GM19043 (cell line): ENCODE results near the gene IMMP2L.
"Not testable (repeated sequence)": the region's sequence is repeated elsewhere in the genome, so short reads cannot be mapped to it uniquely, and the experiment has no call there.

Source experiments
- ATAC-seq: cut with Tn5 transposase; IDR thresholded peaks from one replicate; pipeline ENCODE4 v1.9.1; 2021; ENCODE audit warnings: low read depth; ENCODE audit not compliant: unreplicated experiment

IMMP2L gene

GRCh38 chr7:111510584-111511378, 51.5 kb downstream of the IMMP2L start:
- no peak for ATAC-seq

GRCh38 chr7:111510062-111510461, 52.2 kb downstream of the IMMP2L start:
- no peak for ATAC-seq

- ATAC-seq: no peak
Measured at GRCh38 chr7:111509288-111509687, 53.0 kb downstream of the IMMP2L start.

- no peak for ATAC-seq
Measured at GRCh38 chr7:111508387-111508786, 53.9 kb downstream of the IMMP2L start.

- not testable (repeated sequence) for ATAC-seq
Measured at GRCh38 chr7:111505422-111505821, 56.9 kb downstream of the IMMP2L start.

- ATAC-seq: not testable (repeated sequence)
Measured at GRCh38 chr7:111501799-111502198, 60.5 kb downstream of the IMMP2L start.

- no peak for ATAC-seq
Measured at GRCh38 chr7:111499027-111499426, 63.3 kb downstream of the IMMP2L start.

GRCh38 chr7:111498391-111499007, 63.8 kb downstream of the IMMP2L start:
- ATAC-seq: no peak

- ATAC-seq: no peak
Measured at GRCh38 chr7:111495173-111495810, 67.0 kb downstream of the IMMP2L start.

- ATAC-seq: no peak
Measured at GRCh38 chr7:111492234-111492633, 70.1 kb downstream of the IMMP2L start.

GRCh38 chr7:111486472-111487142, 75.7 kb downstream of the IMMP2L start:
- peak; percentile 71 for ATAC-seq

GRCh38 chr7:111485701-111486380, 76.5 kb downstream of the IMMP2L start:
- no peak for ATAC-seq

- no peak for ATAC-seq
Measured at GRCh38 chr7:111483078-111483477, 79.2 kb downstream of the IMMP2L start.

- ATAC-seq: no peak
Measured at GRCh38 chr7:111477462-111478225, 84.6 kb downstream of the IMMP2L start.

GRCh38 chr7:111476586-111477293, 85.6 kb downstream of the IMMP2L start:
- ATAC-seq: no peak

GRCh38 chr7:111475959-111476358, 86.3 kb downstream of the IMMP2L start:
- no peak for ATAC-seq

- no peak for ATAC-seq
Measured at GRCh38 chr7:111475419-111475748, 86.9 kb downstream of the IMMP2L start.

GRCh38 chr7:111474723-111475418, 87.4 kb downstream of the IMMP2L start:
- ATAC-seq: no peak
